ENCODE results near the gene EIF3I. TPM values are rescaled to one million over a fixed set of nuclear protein-coding genes. Genes with fewer than 3 reads are reported as not detected.

EIF3I gene
- total and polyA plus RNA-seq, 7 experiments from 2014 or later = 82.6 to 189 (median 122) TPM

- H3K36me3 Mint-ChIP-seq = peaks cover 12 to 32% (median 20%) of the 10 kb centered on the region in 5 donors
- H3K4me3 Mint-ChIP-seq = peak overlapping the region; percentile 92 to 100 (median 100)
- peak overlapping the region; percentile 92 to 99 (median 99) for H3K27ac Mint-ChIP-seq
- CTCF ChIA-PET = interaction anchor here (0.5 to 4.6 kb wide), 19 partner anchors 10 to 312 kb away, joined by 3 to 38 read pairs (median 3); partner anchors contain the start of genes CCDC28B, HDAC1 and PTP4A2
- intact Hi-C loops (cut with micrococcal nuclease) = loop anchor here (1.0 to 5.0 kb wide), 11 partner anchors 17 to 401 kb away; partner anchors contain the start of genes EIF3I (in 2 of the 2), TMEM234 (in 2 of the 2), BSDC1 (in 1 of the 2) and CCDC28B (in 1 of the 2)
- DNase-seq (peak; percentile 54 to 94 (median 89)), ATAC-seq (peak; percentile 91)
- H3K27me3 Mint-ChIP-seq = peaks cover 0 to 2% (median 0%) of the 10 kb centered on the region in 5 donors
- peaks cover 0 to 17% (median 0%) of the 10 kb centered on the region in 3 experiments for H3K36me3 ChIP-seq (ENCODE audit: control insufficient read depth in 2 of 3, insufficient read depth in 3 of 3, low read length in 3 of 3)
- H3K4me1 Mint-ChIP-seq = peaks cover 32 to 66% (median 58%) of the 10 kb centered on the region in 7 donors
- POLR2A ChIA-PET = interaction anchor here (0.6 to 28.2 kb wide), 33 partner anchors 2 to 311 kb away, joined by 3 to 738 read pairs (median 6); partner anchors contain the start of genes BSDC1, CCDC28B, FAM167B and HDAC1
- peak overlapping the region; percentile 69 for H3K4me3 ChIP-seq (ENCODE audit: low read length)
- H3K4me1 ChIP-seq (ENCODE audit: control insufficient read depth in 2 of 2, insufficient read depth in 2 of 2, low read length in 2 of 2) = peaks cover 37 to 51% of the 10 kb centered on the region in 2 donors
- peaks cover 0 to 2% (median 0%) of the 10 kb centered on the region in 11 donors for H3K9me3 Mint-ChIP-seq
- H3K27ac ChIP-seq (ENCODE audit: low read depth, low read length) = peak overlapping the region; percentile 91
- no peaks in the 10 kb centered on the region for H3K27me3 ChIP-seq (ENCODE audit: control insufficient read depth in 2 of 2, insufficient read depth in 2 of 2, low read length in 2 of 2)
- no peaks in the 10 kb centered on the region for H3K9me3 ChIP-seq (ENCODE audit: control insufficient read depth in 2 of 3, low read length in 3 of 3)
Observed at GRCh38 chr1:32249831-32250525, 27.8 kb downstream of the EIF3I start.

- peaks cover 12 to 38% (median 24%) of the 10 kb centered on the region in 5 donors for H3K36me3 Mint-ChIP-seq
- peak within 1 kb of the TSS; percentile 69 for H3K4me3 ChIP-seq (ENCODE audit: low read length)
- peak within 1 kb of the TSS; percentile 91 for H3K27ac ChIP-seq (ENCODE audit: low read depth, low read length)
- peaks cover 0 to 2% (median 0%) of the 10 kb centered on the region in 5 donors for H3K27me3 Mint-ChIP-seq
- peaks cover 38 to 69% (median 54%) of the 10 kb centered on the region in 7 donors for H3K4me1 Mint-ChIP-seq
- H3K36me3 ChIP-seq (ENCODE audit: control insufficient read depth in 2 of 3, insufficient read depth in 3 of 3, low read length in 3 of 3) = peaks cover 0 to 17% (median 0%) of the 10 kb centered on the region in 3 experiments
- H3K4me1 ChIP-seq (ENCODE audit: control insufficient read depth in 2 of 2, insufficient read depth in 2 of 2, low read length in 2 of 2) = peaks cover 42 to 46% of the 10 kb centered on the region in 2 donors
- H3K9me3 ChIP-seq (ENCODE audit: control insufficient read depth in 2 of 3, low read length in 3 of 3) = no peaks in the 10 kb centered on the region
- POLR2A ChIA-PET = interaction anchor here (0.7 to 28.2 kb wide), 27 partner anchors 3 to 362 kb away, joined by 3 to 738 read pairs (median 6); partner anchors contain the start of genes BSDC1, CCDC28B, FAM167B and HDAC1
- intact Hi-C loops (cut with micrococcal nuclease) = loop anchor here (1.0 to 5.0 kb wide), 11 partner anchors 11 to 400 kb away; partner anchors contain the start of genes EIF3I (in 2 of the 2), TMEM234 (in 2 of the 2), BSDC1 (in 1 of the 2) and CCDC28B (in 1 of the 2)
- H3K27ac Mint-ChIP-seq = peak within 1 kb of the TSS; percentile 92 to 99 (median 99)
- H3K4me3 Mint-ChIP-seq = peak within 1 kb of the TSS; percentile 92 to 100 (median 100)
- no peaks in the 10 kb centered on the region for H3K27me3 ChIP-seq (ENCODE audit: control insufficient read depth in 2 of 2, insufficient read depth in 2 of 2, low read length in 2 of 2)
- peaks cover 0 to 2% (median 0%) of the 10 kb centered on the region in 11 donors for H3K9me3 Mint-ChIP-seq
- CTCF ChIA-PET = interaction anchor here (1.0 to 4.6 kb wide), 11 partner anchors 11 to 313 kb away, joined by 3 to 38 read pairs (median 4); partner anchors contain the start of genes CCDC28B, HDAC1 and PTP4A2
- DNase-seq (peak in 7 of 9 donors; percentile 61 to 78 (median 68)), ATAC-seq (no peak)
Observed at GRCh38 chr1:32250893-32251716, 28.9 kb downstream of the EIF3I start, which contains the start of gene LCK. LCK (plus strand) TSS chr1:32251265; CDS start chr1:32274330, 23,065 bp downstream.

GRCh38 chr1:32255072-32256071, 33.2 kb downstream of the EIF3I start:
- POLR2A ChIA-PET = interaction anchor here (0.6 to 28.2 kb wide), 17 partner anchors 5 to 322 kb away, joined by 3 to 738 read pairs (median 4); partner anchors contain the start of genes BSDC1, FAM167B, HDAC1 and IQCC
- CTCF ChIA-PET = interaction anchor here (0.8 to 3.2 kb wide), 8 partner anchors 10 to 131 kb away, joined by 3 to 19 read pairs (median 4); no protein-coding TSS in a partner anchor
- no peaks in the 10 kb centered on the region for H3K27me3 ChIP-seq (ENCODE audit: control insufficient read depth in 2 of 2, insufficient read depth in 2 of 2, low read length in 2 of 2)
- H3K36me3 ChIP-seq (ENCODE audit: control insufficient read depth in 2 of 3, insufficient read depth in 3 of 3, low read length in 3 of 3) = peaks cover 0 to 25% (median under 1%) of the 10 kb centered on the region in 3 experiments
- Mint-ChIP-seq H3K27me3 (no peaks in the 10 kb centered on the region), H3K36me3 (peaks cover 12 to 52% (median 37%) of the 10 kb centered on the region in 5 donors), H3K27ac (peak overlapping the region; percentile 90 to 99 (median 97)), H3K4me1 (peaks cover 24 to 56% (median 48%) of the 10 kb centered on the region in 7 donors), H3K9me3 (peaks cover 0 to 2% (median 0%) of the 10 kb centered on the region in 11 donors), H3K4me3 (peak overlapping the region; percentile 88 to 100 (median 98))
- DNase-seq = peak in 5 of 9 donors; percentile 50 to 68 (median 62)
- peak; percentile 31 for ATAC-seq
- intact Hi-C loops (cut with micrococcal nuclease) = loop anchor here (1.0 to 2.0 kb wide), 3 partner anchors 9 to 36 kb away; no protein-coding TSS in a partner anchor
- no peaks in the 10 kb centered on the region for H3K9me3 ChIP-seq (ENCODE audit: control insufficient read depth in 2 of 3, low read length in 3 of 3)
- peak overlapping the region; percentile 55 for H3K4me3 ChIP-seq (ENCODE audit: low read length)
- H3K27ac ChIP-seq (ENCODE audit: low read depth, low read length) = peak overlapping the region; percentile 91
- H3K4me1 ChIP-seq (ENCODE audit: control insufficient read depth in 2 of 2, insufficient read depth in 2 of 2, low read length in 2 of 2) = peaks cover 39 to 41% of the 10 kb centered on the region in 2 donors

GRCh38 chr1:32256473-32257226, 34.4 kb downstream of the EIF3I start:
- Mint-ChIP-seq H3K4me3 (peak overlapping the region; percentile 81 to 100 (median 88)), H3K9me3 (peaks cover 0 to under 1% (median 0%) of the 10 kb centered on the region in 11 donors), H3K36me3 (peaks cover 10 to 49% (median 39%) of the 10 kb centered on the region in 5 donors), H3K27me3 (no peaks in the 10 kb centered on the region), H3K4me1 (peaks cover 19 to 56% (median 47%) of the 10 kb centered on the region in 7 donors), H3K27ac (peak overlapping the region; percentile 86 to 97 (median 94))
- Histone ChIP-seq H3K4me3 (ENCODE audit: low read length) (peak overlapping the region; percentile 63), H3K36me3 (ENCODE audit: control insufficient read depth in 2 of 3, insufficient read depth in 3 of 3, low read length in 3 of 3) (peaks cover 0 to 27% (median 5%) of the 10 kb centered on the region in 3 experiments), H3K9me3 (ENCODE audit: control insufficient read depth in 2 of 3, low read length in 3 of 3) (no peaks in the 10 kb centered on the region), H3K4me1 (ENCODE audit: control insufficient read depth in 2 of 2, insufficient read depth in 2 of 2, low read length in 2 of 2) (peaks cover 38 to 42% of the 10 kb centered on the region in 2 donors), H3K27me3 (ENCODE audit: control insufficient read depth in 2 of 2, insufficient read depth in 2 of 2, low read length in 2 of 2) (no peaks in the 10 kb centered on the region), H3K27ac (ENCODE audit: low read depth, low read length) (peak overlapping the region; percentile 91)
- ChIA-PET CTCF (interaction anchor here (1.3 to 3.2 kb wide), 5 partner anchors 8 to 130 kb away, joined by 3 to 19 read pairs (median 5); no protein-coding TSS in a partner anchor), POLR2A (interaction anchor here (1.4 to 28.2 kb wide), 7 partner anchors 3 to 79 kb away, joined by 4 to 738 read pairs (median 16); partner anchors contain the start of genes FAM167B, HDAC1, LCK and MARCKSL1)
- peak; percentile 40 for ATAC-seq
- intact Hi-C loops (cut with micrococcal nuclease) = loop anchor here in 1 of 2 donors (1.0 kb wide), 1 partner anchor 8 kb away; no protein-coding TSS in a partner anchor
- DNase-seq = peak in 2 of 9 donors; percentile 34 to 49

Data from naive thymus-derived CD4-positive, alpha-beta T cell (primary cell).